Activated naive CD4-positive, alpha-beta T cell treated with anti-CD3 and anti-CD28 coated beads for 36 hours (primary cell): Measurements from ENCODE around the gene COPS2. TPM values are rescaled to one million over a fixed set of nuclear protein-coding genes. Genes with fewer than 3 reads are reported as not detected.

Experiments used
- CTCF ChIA-PET: fragments of 350-600 bp; sonication (Branson Sonifier 250); formaldehyde crosslinking; loops from one replicate; lab custom pipeline; 2021; ENCODE audit warnings: antibody characterized with exemption; lab: Charles Lee
- DNase-seq: peaks from one replicate; pipeline ENCODE4 v3.0.0-alpha.2; 2020
- H3K27ac Mint-ChIP-seq: one replicate; pipeline ENCODE4 v1.8.0; 2021; ENCODE audit warnings: mild to moderate bottlenecking, mixed read lengths
- H3K27me3 Mint-ChIP-seq: one replicate; pipeline ENCODE4 v1.8.0; 2021; ENCODE audit warnings: low read depth, mixed read lengths
- H3K36me3 Mint-ChIP-seq: one replicate; pipeline ENCODE4 v1.8.0; 2021; ENCODE audit warnings: low read depth, mixed read lengths
- H3K4me1 Mint-ChIP-seq: one replicate; pipeline ENCODE4 v1.8.0; 2021; ENCODE audit warnings: low read depth, mixed read lengths
- H3K4me3 Mint-ChIP-seq: one replicate; pipeline ENCODE4 v1.8.0; 2021; ENCODE audit warnings: mild to moderate bottlenecking, moderate library complexity, mixed read lengths
- H3K9me3 Mint-ChIP-seq: one replicate; pipeline ENCODE4 v1.8.0; 2021; ENCODE audit warnings: mixed read lengths
- intact Hi-C: fragments of 100-400 bp; cut with micrococcal nuclease; formaldehyde crosslinking; loops from one replicate; pipeline ENCODE4 v1.15.1; 2023
- total RNA-seq, 2 experiments: library from RNA; stranded (reverse); gene quantifications; one replicate each; pipeline ENCODE4 v1.2.3, GENCODE V29; 2021

Gene COPS2
- total RNA-seq, 2 experiments from 2014 or later = 79.7 to 86.4 TPM

- H3K27ac Mint-ChIP-seq = no peak overlapping the region
- H3K27me3 Mint-ChIP-seq = no peaks in the 10 kb centered on the region
- no peak for DNase-seq
- CTCF ChIA-PET = no interaction called here
- no peaks in the 10 kb centered on the region for H3K9me3 Mint-ChIP-seq
- peaks cover 8% of the 10 kb centered on the region for H3K36me3 Mint-ChIP-seq
- intact Hi-C loops = no loop called here
- no peaks in the 10 kb centered on the region for H3K4me1 Mint-ChIP-seq
- H3K4me3 Mint-ChIP-seq = no peak overlapping the region
These were observed 31.0 kb downstream of the COPS2 start for GRCh38 chr15:49124371-49124770.

DNA sequence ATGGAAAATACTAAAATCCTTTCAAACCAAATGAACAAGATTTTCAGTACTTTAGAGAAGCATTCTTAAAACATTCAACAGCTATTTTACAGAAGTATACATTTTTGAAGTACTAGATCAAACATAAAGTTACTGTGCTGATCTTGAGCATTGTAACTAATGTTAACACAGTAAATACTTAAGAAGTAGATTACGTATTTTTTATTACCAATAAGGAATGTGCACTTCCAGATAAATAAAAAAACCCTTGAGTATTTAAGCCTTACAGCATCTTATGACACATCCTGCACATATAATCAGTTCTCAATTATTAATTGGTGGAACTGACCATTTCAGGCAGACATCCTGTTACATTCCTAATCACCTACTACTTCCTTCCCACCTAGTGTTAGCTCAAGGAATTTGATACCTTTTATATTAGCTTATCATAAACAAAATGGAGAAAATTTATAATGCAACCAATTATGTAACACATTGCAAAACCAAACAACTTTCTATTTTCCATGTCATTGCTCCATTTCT, 32.8 kb downstream of the COPS2 start:
- H3K36me3 Mint-ChIP-seq = peaks cover 2% of the 10 kb centered on the region
- H3K4me1 Mint-ChIP-seq = no peaks in the 10 kb centered on the region
- intact Hi-C loops = no loop called here
- H3K4me3 Mint-ChIP-seq = no peak overlapping the region
- no peak overlapping the region for H3K27ac Mint-ChIP-seq
- CTCF ChIA-PET = no interaction called here
- DNase-seq = no peak
- no peaks in the 10 kb centered on the region for H3K27me3 Mint-ChIP-seq
- H3K9me3 Mint-ChIP-seq = no peaks in the 10 kb centered on the region

DNA sequence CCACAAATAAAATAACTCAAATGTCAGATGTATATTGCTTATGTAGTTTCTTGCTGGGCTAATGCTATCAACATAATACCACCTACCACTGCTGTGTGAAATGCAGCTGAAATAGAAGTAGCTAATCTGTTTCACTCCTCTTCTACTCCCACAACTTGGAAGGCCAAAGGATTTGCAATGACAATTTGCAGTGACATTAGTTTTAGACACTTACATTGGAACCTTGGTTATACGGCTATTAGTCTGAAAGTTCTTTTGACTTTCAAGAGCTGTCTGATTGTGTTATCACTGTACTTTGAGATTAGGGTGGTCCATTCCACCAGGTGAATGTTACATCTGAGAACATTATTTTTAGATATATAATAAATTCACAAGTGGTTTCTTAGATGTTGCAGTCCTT, 33.5 kb downstream of the COPS2 start:
- peaks cover 4% of the 10 kb centered on the region for H3K36me3 Mint-ChIP-seq
- no peak overlapping the region for H3K27ac Mint-ChIP-seq
- DNase-seq = no peak
- H3K4me1 Mint-ChIP-seq = no peaks in the 10 kb centered on the region
- CTCF ChIA-PET = no interaction called here
- H3K9me3 Mint-ChIP-seq = no peaks in the 10 kb centered on the region
- no peaks in the 10 kb centered on the region for H3K27me3 Mint-ChIP-seq
- intact Hi-C loops = no loop called here
- H3K4me3 Mint-ChIP-seq = no peak overlapping the region

DNA sequence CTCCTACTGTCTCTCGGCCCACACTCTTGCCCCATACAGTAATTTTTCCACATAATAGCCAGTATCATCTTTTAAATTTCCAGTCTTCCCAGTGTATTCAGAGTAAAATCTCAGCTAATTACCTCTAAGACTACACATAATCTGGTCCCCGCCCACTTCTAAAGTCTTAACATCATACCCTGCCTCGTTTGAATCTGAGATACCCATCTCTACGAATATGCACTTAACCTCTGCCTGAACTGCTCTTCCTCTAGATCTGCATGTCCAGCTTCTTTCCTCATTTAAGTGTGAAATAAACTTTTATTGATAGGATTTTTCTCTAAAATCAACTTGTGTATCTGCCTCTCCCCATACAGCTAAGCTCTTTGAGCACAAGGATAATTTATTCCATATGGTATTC, 34.6 kb downstream of the COPS2 start:
- H3K9me3 Mint-ChIP-seq = no peaks in the 10 kb centered on the region
- H3K36me3 Mint-ChIP-seq = peaks cover 13% of the 10 kb centered on the region
- no peak overlapping the region for H3K4me3 Mint-ChIP-seq
- H3K27me3 Mint-ChIP-seq = no peaks in the 10 kb centered on the region
- intact Hi-C loops = no loop called here
- no peak overlapping the region for H3K27ac Mint-ChIP-seq
- no peaks in the 10 kb centered on the region for H3K4me1 Mint-ChIP-seq
- CTCF ChIA-PET = interaction anchor here (0.6 kb wide), 1 partner anchor 62 kb away, joined by 4 read pairs; no protein-coding TSS in a partner anchor
- DNase-seq = no peak

DNA sequence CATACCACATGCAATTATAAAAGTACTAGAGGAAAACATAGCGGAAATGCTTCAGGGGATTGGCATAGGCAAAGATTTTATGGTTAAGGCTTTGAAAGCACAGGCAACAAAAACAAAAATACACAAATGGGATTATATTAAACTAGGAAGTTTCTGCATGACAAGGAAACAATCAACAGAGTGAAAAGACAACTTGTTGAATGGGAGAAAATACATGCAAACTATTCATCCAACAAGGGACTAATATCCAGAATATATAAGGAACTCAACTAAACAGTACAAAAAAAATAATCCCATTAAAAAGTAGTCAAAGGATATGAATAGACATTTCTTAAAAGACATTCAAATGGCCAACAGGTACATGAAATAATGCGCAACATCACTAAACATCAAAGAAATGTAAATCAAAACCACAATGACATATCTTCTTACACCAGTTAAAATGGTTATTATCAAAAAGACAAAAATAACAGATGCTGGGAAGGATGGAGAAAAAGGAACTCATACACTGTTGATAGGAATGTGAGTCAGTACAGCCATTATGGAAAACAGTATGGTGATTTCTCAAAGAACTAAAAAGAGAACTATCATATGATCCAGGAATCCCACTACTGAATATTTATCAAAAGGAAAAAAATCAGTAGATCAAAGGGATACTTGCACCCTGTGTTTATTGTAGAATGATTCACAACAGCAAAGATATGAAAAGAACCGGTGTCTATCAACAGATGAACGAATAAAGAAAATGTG, 39.1 kb downstream of the COPS2 start:
- CTCF ChIA-PET = no interaction called here
- intact Hi-C loops = no loop called here
- no peak overlapping the region for H3K27ac Mint-ChIP-seq

DNA sequence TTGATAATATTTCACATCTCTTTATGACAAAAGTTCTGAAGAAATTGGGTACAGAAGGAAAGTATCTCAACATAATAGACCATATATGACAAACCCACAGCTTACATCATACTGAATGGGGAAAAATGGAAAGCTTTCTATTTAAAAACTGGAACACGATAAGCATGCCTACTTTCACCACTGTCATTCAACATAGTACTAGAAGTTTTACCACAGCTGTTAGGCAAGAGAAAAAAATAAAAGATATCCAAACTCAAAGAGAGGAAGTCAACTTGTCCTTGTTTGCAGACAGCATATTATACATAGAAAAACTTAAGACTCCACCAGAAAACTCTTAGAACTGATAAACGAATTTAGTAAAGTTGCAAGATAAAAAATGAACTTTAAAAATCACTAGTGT, 40.3 kb downstream of the COPS2 start:
- Mint-ChIP-seq H3K27me3 (no peaks in the 10 kb centered on the region), H3K27ac (no peak overlapping the region), H3K9me3 (peaks cover 7% of the 10 kb centered on the region), H3K36me3 (peaks cover 52% of the 10 kb centered on the region), H3K4me1 (no peaks in the 10 kb centered on the region), H3K4me3 (no peak overlapping the region)
- CTCF ChIA-PET = interaction anchor here (0.9 kb wide), 1 partner anchor 140 kb away, joined by 3 read pairs; no protein-coding TSS in a partner anchor
- intact Hi-C loops = no loop called here
- DNase-seq = no peak

More for the DNA sequence above, 39.1 kb downstream of the COPS2 start:
- Mint-ChIP-seq H3K4me3 (no peak overlapping the region), H3K9me3 (peaks cover 7% of the 10 kb centered on the region), H3K36me3 (peaks cover 46% of the 10 kb centered on the region), H3K27me3 (no peaks in the 10 kb centered on the region), H3K4me1 (no peaks in the 10 kb centered on the region)
- DNase-seq = no peak

DNA sequence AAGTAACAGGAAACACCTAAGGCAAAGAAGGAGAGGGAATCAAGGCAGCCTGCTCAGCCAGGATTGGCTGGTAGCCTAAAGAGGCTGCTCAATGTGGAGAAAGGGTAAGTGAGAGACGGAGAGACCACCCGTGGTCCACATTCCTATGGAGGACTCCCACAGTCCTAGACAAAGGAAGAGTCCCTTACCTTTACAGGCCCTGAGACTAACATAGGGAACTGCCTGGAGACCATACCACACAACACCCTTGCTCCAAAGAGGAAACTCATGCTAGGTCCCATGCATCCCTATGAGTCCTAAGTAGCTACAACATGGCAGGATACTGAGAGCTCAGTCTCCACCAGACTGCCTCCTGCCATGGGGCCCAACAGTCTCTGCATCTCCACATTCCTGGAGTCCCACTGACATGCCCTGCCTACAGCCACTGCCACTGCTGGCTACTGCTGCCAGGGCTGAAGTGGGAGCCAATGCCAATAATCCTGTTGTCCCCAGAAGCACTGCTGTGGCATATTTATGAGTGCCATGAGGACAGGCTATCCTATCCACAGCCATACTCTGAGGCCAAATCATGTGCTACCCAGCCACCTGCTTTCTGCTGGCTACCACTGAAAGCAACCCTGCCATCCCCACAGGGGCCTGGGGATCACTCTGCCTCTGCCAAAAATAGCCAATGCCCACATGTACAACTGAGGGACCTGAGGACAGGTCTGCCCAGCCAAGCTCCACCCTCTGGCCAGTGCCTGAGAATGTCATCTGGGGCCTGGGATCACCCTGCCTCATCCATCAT, 45.0 kb downstream of the COPS2 start:
- CTCF ChIA-PET = no interaction called here
- H3K27ac Mint-ChIP-seq = no peak overlapping the region
- no peaks in the 10 kb centered on the region for H3K4me1 Mint-ChIP-seq
- DNase-seq = no peak
- intact Hi-C loops = no loop called here
- H3K9me3 Mint-ChIP-seq = peaks cover 7% of the 10 kb centered on the region
- H3K36me3 Mint-ChIP-seq = peaks cover 47% of the 10 kb centered on the region
- H3K4me3 Mint-ChIP-seq = no peak overlapping the region
- H3K27me3 Mint-ChIP-seq = no peaks in the 10 kb centered on the region

GRCh38 chr15:49103002-49103401, 52.4 kb downstream of the COPS2 start:
- H3K27me3 Mint-ChIP-seq = no peaks in the 10 kb centered on the region
- no peaks in the 10 kb centered on the region for H3K4me1 Mint-ChIP-seq
- CTCF ChIA-PET = interaction anchor here (0.6 to 1.3 kb wide), 2 partner anchors 127 to 204 kb away, joined by 3 read pairs; no protein-coding TSS in a partner anchor
- no peak overlapping the region for H3K27ac Mint-ChIP-seq
- intact Hi-C loops = no loop called here
- DNase-seq = no peak
- H3K36me3 Mint-ChIP-seq = peaks cover 20% of the 10 kb centered on the region
- no peaks in the 10 kb centered on the region for H3K9me3 Mint-ChIP-seq
- H3K4me3 Mint-ChIP-seq = no peak overlapping the region

- no peak for DNase-seq
- Mint-ChIP-seq H3K27me3 (no peaks in the 10 kb centered on the region), H3K27ac (no peak overlapping the region), H3K4me3 (no peak overlapping the region), H3K4me1 (no peaks in the 10 kb centered on the region), H3K9me3 (no peaks in the 10 kb centered on the region), H3K36me3 (peaks cover 20% of the 10 kb centered on the region)
- CTCF ChIA-PET = no interaction called here
- intact Hi-C loops = no loop called here
These were observed 53.9 kb downstream of the COPS2 start for GRCh38 chr15:49101536-49101935.

GRCh38 chr15:49096090-49096750, 59.2 kb downstream of the COPS2 start:
- no peaks in the 10 kb centered on the region for H3K27me3 Mint-ChIP-seq
- H3K9me3 Mint-ChIP-seq = no peaks in the 10 kb centered on the region
- peaks cover 9% of the 10 kb centered on the region for H3K36me3 Mint-ChIP-seq
- no peak overlapping the region for H3K4me3 Mint-ChIP-seq
- intact Hi-C loops = no loop called here
- CTCF ChIA-PET = interaction anchor here (1.2 kb wide), 1 partner anchor 10 kb away, joined by 3 read pairs; no protein-coding TSS in a partner anchor
- no peak for DNase-seq
- no peak overlapping the region for H3K27ac Mint-ChIP-seq
- H3K4me1 Mint-ChIP-seq = no peaks in the 10 kb centered on the region

DNA sequence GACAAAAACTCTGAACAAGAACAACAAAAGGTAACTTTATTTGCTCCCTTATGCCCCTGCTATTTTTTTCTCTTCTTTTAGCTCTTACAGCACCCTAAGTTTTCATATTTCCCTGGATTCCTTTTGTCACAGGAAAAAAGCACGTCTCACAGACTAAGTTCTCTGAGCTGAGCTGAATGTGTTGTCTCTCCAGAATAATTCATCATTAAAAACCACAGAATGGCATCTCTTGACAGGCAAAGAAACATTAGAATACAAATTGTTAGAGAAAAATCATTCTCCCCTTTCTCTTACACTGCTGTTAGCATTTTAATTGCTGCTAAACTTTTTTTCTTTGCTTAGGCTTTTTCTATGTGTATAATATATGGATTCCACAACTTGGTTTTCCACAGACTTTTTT, 60.5 kb downstream of the COPS2 start:
- intact Hi-C loops = no loop called here
- Mint-ChIP-seq H3K36me3 (peaks cover 5% of the 10 kb centered on the region), H3K27me3 (no peaks in the 10 kb centered on the region), H3K4me1 (no peaks in the 10 kb centered on the region), H3K4me3 (no peak overlapping the region), H3K27ac (no peak overlapping the region), H3K9me3 (no peaks in the 10 kb centered on the region)
- CTCF ChIA-PET = no interaction called here
- DNase-seq = no peak
